K562 (cell line): ENCODE measurements around the gene PRKAR2B. TPM values are rescaled to one million over a fixed set of nuclear protein-coding genes. Genes with fewer than 3 reads are reported as not detected.
A peak's percentile ranks its signal among the peaks of the same experiment; 100 is the strongest.

ENCODE experiments used
- HMG20A ChIP-seq: fragments of 450-650 bp; formaldehyde crosslinking; conservative IDR thresholded peaks from 2 replicates; pipeline ENCODE4 v1.4.0; 2020; ENCODE audit warnings: mild to moderate bottlenecking, mixed read lengths
- PTTG1 ChIP-seq: fragments of 450-650 bp; IDR thresholded peaks from 2 replicates; pipeline ENCODE4 v1.6.1; 2016; ENCODE audit warnings: low read depth, mild to moderate bottlenecking, missing genetic modification characterization, missing compliant biosample characterization
- U2AF1 ChIP-seq: fragments of 200-400 bp; formaldehyde crosslinking; optimal IDR thresholded peaks from 2 replicates; pipeline ENCODE3; 2017; ENCODE audit warnings: mild to moderate bottlenecking, low read depth, low read length, moderate library complexity
- XRCC5 ChIP-seq: fragments of 200-400 bp; formaldehyde crosslinking; IDR thresholded peaks from 2 replicates; pipeline ENCODE4 v1.6.1; 2017; ENCODE audit warnings: low read depth, mild to moderate bottlenecking, low read length
- ZBTB1 ChIP-seq: sonication (generic); formaldehyde crosslinking; IDR thresholded peaks from 2 replicates; pipeline ENCODE4 v1.8.1; 2023; ENCODE audit warnings: missing genetic modification reagents, low read depth, mild to moderate bottlenecking, borderline replicate concordance
- polyA plus RNA-seq, 8 experiments: library from polyadenylated mRNA; depleted of rRNA in 4 of 8; stranded (reverse) in 5 of 8; unstranded in 3 of 8; fragments of >200 nt; fragmentation: Nextera tagmentation in 2 of 8; fragmentation: Illumina TruSeq in 1 of 8; extraction: Ambion mirVana in 2 of 8; extraction: Trizol in 1 of 8; gene quantifications; 2 replicates each; pipeline versions ENCODE4 v1.2.1 to v1.2.3, GENCODE V29; 2011 to 2014; ENCODE audit warnings: inconsistent platforms in 1 of 8, missing spikeins in 1 of 8
- total RNA-seq, 7 experiments: library from RNA; depleted of rRNA in 6 of 7; stranded (reverse); fragments of >200 nt in 6 of 7; fragmentation: Illumina TruSeq in 2 of 7; extraction: Trizol in 2 of 7; gene quantifications; 2 replicates each; pipeline versions ENCODE4 v1.2.1 to v1.2.3, GENCODE V29; 2011 to 2021; ENCODE audit warnings: low replicate concordance in 1 of 7
- TF ChIP-seq, protein P1 (sequence below): fragments of 450-650 bp; IDR thresholded peaks from 2 replicates; pipeline ENCODE4 v1.6.1; 2016; ENCODE audit warnings: borderline replicate concordance
- TF ChIP-seq, protein P2 (sequence below): fragments of 450-650 bp; formaldehyde crosslinking; IDR thresholded peaks from 2 replicates; pipeline ENCODE4 v1.4.0; 2020; ENCODE audit warnings: mild to moderate bottlenecking, moderate library complexity
- TF ChIP-seq, protein P3 (sequence below): fragments of 250-450 bp; sonication (Bioruptor Pico); IDR thresholded peaks from 2 replicates; pipeline ENCODE4 v1.8.0; 2022; ENCODE audit warnings: moderate library complexity, mild to moderate bottlenecking, inconsistent platforms
- TF ChIP-seq, protein P4 (sequence below): IDR thresholded peaks from 2 replicates; pipeline ENCODE4 v1.6.1; 2011; ENCODE audit not compliant: insufficient read length; ENCODE audit errors: extremely low read depth
- TF ChIP-seq, protein P5 (sequence below): IDR thresholded peaks from 2 replicates; pipeline ENCODE4 v1.6.1; 2016; ENCODE audit warnings: missing genetic modification characterization, missing compliant biosample characterization

PRKAR2B gene
- total and polyA plus RNA-seq, 9 of the 15 experiments (the other 6 are each of a cell fraction or from before 2014, with no cell fraction given): 59.0 to 173 (median 129) TPM

DNA sequence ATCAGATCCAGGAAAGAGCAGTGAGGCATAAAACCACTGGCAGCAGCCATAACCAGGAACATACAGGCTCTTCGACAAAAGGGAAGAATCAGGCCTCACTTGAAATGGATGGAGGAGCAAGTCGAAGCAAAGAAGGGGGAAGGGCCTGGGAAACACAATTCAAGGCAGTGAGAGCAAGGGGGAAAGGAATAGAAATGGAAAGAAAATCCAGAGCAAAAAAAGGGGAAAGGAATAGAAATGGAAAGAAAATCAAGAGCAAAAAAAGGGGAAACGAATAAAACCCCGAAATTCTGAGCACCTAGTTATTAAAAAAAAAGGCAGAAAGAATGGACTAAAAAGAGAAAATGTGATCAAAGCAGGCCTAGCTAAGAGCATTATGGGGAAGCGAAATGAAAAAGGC, 24.1 kb upstream of the PRKAR2B start (continued):
- no peak for TF ChIP-seq HMG20A (CRISPR knock-in tag)
- TF ChIP-seq, protein P1, sequence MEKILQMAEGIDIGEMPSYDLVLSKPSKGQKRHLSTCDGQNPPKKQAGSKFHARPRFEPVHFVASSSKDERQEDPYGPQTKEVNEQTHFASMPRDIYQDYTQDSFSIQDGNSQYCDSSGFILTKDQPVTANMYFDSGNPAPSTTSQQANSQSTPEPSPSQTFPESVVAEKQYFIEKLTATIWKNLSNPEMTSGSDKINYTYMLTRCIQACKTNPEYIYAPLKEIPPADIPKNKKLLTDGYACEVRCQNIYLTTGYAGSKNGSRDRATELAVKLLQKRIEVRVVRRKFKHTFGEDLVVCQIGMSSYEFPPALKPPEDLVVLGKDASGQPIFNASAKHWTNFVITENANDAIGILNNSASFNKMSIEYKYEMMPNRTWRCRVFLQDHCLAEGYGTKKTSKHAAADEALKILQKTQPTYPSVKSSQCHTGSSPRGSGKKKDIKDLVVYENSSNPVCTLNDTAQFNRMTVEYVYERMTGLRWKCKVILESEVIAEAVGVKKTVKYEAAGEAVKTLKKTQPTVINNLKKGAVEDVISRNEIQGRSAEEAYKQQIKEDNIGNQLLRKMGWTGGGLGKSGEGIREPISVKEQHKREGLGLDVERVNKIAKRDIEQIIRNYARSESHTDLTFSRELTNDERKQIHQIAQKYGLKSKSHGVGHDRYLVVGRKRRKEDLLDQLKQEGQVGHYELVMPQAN: peak; percentile 43; the same call in 1 of the 2 replicates
- TF ChIP-seq, protein P2, sequence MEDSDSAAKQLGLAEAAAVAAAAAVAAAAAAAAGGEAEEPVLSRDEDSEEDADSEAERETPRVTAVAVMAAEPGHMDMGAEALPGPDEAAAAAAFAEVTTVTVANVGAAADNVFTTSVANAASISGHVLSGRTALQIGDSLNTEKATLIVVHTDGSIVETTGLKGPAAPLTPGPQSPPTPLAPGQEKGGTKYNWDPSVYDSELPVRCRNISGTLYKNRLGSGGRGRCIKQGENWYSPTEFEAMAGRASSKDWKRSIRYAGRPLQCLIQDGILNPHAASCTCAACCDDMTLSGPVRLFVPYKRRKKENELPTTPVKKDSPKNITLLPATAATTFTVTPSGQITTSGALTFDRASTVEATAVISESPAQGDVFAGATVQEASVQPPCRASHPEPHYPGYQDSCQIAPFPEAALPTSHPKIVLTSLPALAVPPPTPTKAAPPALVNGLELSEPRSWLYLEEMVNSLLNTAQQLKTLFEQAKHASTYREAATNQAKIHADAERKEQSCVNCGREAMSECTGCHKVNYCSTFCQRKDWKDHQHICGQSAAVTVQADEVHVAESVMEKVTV: no peak
- TF ChIP-seq, protein P3, sequence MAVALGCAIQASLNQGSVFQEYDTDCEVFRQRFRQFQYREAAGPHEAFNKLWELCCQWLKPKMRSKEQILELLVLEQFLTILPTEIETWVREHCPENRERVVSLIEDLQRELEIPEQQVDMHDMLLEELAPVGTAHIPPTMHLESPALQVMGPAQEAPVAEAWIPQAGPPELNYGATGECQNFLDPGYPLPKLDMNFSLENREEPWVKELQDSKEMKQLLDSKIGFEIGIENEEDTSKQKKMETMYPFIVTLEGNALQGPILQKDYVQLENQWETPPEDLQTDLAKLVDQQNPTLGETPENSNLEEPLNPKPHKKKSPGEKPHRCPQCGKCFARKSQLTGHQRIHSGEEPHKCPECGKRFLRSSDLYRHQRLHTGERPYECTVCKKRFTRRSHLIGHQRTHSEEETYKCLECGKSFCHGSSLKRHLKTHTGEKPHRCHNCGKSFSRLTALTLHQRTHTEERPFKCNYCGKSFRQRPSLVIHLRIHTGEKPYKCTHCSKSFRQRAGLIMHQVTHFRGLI: no peak
- TF ChIP-seq, protein P4, sequence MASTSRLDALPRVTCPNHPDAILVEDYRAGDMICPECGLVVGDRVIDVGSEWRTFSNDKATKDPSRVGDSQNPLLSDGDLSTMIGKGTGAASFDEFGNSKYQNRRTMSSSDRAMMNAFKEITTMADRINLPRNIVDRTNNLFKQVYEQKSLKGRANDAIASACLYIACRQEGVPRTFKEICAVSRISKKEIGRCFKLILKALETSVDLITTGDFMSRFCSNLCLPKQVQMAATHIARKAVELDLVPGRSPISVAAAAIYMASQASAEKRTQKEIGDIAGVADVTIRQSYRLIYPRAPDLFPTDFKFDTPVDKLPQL: no peak
- TF ChIP-seq, protein P5, sequence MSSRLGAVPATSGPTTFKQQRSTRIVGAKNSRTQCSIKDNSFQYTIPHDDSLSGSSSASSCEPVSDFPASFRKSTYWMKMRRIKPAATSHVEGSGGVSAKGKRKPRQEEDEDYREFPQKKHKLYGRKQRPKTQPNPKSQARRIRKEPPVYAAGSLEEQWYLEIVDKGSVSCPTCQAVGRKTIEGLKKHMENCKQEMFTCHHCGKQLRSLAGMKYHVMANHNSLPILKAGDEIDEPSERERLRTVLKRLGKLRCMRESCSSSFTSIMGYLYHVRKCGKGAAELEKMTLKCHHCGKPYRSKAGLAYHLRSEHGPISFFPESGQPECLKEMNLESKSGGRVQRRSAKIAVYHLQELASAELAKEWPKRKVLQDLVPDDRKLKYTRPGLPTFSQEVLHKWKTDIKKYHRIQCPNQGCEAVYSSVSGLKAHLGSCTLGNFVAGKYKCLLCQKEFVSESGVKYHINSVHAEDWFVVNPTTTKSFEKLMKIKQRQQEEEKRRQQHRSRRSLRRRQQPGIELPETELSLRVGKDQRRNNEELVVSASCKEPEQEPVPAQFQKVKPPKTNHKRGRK (tag): peak; percentile 94
- no peak for TF ChIP-seq U2AF1
- TF ChIP-seq PTTG1 (tag): no peak
- TF ChIP-seq XRCC5: no peak
- no peak for TF ChIP-seq ZBTB1 (CRISPR knock-in tag)
